Measurements from ENCODE around the gene BCL3. TPM values are rescaled to one million over a fixed set of nuclear protein-coding genes. Genes with fewer than 3 reads are reported as not detected.
A peak's percentile ranks its signal among the peaks of the same experiment; 100 is the strongest.

BCL3 gene
- total and polyA plus RNA-seq, 10 of the 15 experiments (the other 5 are each of a cell fraction or from before 2014, with no cell fraction given), result 0.55 to 22.7 (median 3.6) TPM

DNA sequence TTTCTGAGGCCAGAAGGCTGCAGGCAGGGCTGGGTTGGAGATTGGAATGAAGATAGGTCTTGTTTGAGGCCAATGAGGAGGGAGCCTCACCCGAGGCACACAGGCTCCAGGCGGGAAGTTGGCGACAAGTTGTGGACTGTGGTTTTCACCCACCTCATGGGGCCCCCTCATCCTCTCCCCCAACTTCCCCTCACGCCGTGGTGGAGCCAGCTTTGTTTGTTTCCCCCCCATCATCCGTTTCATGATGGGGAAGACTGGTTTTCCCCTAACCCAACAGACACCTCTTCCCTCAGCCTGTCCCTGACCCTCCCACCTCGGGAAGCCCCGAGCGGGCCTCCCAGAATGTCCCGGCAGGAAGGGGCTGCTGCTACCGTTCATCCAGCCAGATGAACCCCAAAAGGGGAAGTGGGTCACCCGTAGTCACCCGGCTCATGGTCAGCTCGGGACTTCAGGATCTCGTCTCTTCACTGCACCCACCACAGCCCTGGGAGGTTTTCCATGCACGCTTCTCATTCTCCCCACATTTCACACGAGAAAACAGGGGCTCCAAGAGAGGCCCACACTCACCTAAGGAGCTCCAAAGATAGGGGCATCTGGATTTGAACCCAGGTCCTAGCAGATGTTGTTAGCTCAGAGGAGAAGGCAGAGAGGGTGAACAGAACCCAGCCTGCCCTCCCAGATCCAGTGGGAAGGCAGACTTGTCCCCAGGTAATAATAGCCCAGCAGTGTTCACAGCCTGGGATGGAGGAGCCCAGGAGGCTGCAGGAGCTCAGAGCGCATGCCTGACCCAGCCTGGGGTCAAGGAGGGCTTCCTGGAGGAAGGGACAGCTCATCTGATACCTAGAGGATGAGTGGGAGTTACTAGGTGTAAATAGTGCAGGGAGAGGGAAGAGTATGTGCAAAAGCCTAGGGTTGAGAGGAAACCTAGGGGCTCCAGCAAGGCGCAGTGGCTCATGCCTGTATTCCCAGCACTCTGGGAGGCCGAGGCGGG is 26.1 kb upstream of the BCL3 start (continued):
- TF ChIP-seq, protein P1, sequence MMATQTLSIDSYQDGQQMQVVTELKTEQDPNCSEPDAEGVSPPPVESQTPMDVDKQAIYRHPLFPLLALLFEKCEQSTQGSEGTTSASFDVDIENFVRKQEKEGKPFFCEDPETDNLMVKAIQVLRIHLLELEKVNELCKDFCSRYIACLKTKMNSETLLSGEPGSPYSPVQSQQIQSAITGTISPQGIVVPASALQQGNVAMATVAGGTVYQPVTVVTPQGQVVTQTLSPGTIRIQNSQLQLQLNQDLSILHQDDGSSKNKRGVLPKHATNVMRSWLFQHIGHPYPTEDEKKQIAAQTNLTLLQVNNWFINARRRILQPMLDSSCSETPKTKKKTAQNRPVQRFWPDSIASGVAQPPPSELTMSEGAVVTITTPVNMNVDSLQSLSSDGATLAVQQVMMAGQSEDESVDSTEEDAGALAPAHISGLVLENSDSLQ (IDR thresholded peaks at IDR 0.05), result no peak
- TF ChIP-seq IKZF1 (conservative IDR thresholded peaks at IDR 0.05) (peak; percentile 99), SIX5 (IDR thresholded peaks at IDR 0.05; ENCODE audit: low read depth, low read length, severe bottlenecking) (no peak), PAX8 (IDR thresholded peaks at IDR 0.05) (no peak), HDAC2 (IDR thresholded peaks at IDR 0.05) (no peak), HCFC1 (IDR thresholded peaks at IDR 0.05; ENCODE audit: low read length) (no peak), ZNF622 (IDR thresholded peaks at IDR 0.05) (no peak), ESRRA (IDR thresholded peaks at IDR 0.05; ENCODE audit: low read length) (no peak), MTA2 (IDR thresholded peaks at IDR 0.05; ENCODE audit: low read depth) (peak; percentile 69; the same call in 1 of the 2 replicates), POLR2AphosphoS5 (IDR thresholded peaks at IDR 0.05; ENCODE audit: low read length) (no peak), CHD1 (IDR thresholded peaks at IDR 0.05; ENCODE audit: low read depth, low read length) (no peak), EZH2 (IDR thresholded peaks at IDR 0.05; ENCODE audit: borderline replicate concordance, control insufficient read depth, low read depth, low read length) (no peak), TCF3 (IDR thresholded peaks at IDR 0.05; ENCODE audit: borderline replicate concordance, insufficient read depth, low read depth, low read length) (no peak), ZNF274 (IDR thresholded peaks at IDR 0.05; ENCODE audit: insufficient read depth, insufficient read length) (no peak), BCL11A (IDR thresholded peaks at IDR 0.05; ENCODE audit: low read depth, low read length) (peak; percentile 66; the same call in 1 of the 2 replicates), JUND (IDR thresholded peaks at IDR 0.05; ENCODE audit: low read depth, low read length) (no peak), RAD21 (IDR thresholded peaks at IDR 0.05; ENCODE audit: insufficient read depth, low read depth, low read length) (no peak), NR2F1 (conservative IDR thresholded peaks at IDR 0.05) (peak; percentile 87), FOXK2 (IDR thresholded peaks at IDR 0.05) (peak; percentile 25; the same call in 1 of the 2 replicates), TAF1 (IDR thresholded peaks at IDR 0.05; ENCODE audit: borderline replicate concordance, low read depth, low read length) (no peak; the same call in 1 of the 2 replicates), NRF1 (conservative IDR thresholded peaks at IDR 0.05; ENCODE audit: low read depth, low read length) (no peak), PAX5 (IDR thresholded peaks at IDR 0.05; ENCODE audit: borderline replicate concordance, low read depth, low read length) (peak; percentile 52; the same call in 1 of the 2 replicates)
- TF ChIP-seq, protein P2, sequence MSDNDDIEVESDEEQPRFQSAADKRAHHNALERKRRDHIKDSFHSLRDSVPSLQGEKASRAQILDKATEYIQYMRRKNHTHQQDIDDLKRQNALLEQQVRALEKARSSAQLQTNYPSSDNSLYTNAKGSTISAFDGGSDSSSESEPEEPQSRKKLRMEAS (IDR thresholded peaks at IDR 0.05; ENCODE audit: low read depth, low read length), result no peak
- TF ChIP-seq, protein P3, sequence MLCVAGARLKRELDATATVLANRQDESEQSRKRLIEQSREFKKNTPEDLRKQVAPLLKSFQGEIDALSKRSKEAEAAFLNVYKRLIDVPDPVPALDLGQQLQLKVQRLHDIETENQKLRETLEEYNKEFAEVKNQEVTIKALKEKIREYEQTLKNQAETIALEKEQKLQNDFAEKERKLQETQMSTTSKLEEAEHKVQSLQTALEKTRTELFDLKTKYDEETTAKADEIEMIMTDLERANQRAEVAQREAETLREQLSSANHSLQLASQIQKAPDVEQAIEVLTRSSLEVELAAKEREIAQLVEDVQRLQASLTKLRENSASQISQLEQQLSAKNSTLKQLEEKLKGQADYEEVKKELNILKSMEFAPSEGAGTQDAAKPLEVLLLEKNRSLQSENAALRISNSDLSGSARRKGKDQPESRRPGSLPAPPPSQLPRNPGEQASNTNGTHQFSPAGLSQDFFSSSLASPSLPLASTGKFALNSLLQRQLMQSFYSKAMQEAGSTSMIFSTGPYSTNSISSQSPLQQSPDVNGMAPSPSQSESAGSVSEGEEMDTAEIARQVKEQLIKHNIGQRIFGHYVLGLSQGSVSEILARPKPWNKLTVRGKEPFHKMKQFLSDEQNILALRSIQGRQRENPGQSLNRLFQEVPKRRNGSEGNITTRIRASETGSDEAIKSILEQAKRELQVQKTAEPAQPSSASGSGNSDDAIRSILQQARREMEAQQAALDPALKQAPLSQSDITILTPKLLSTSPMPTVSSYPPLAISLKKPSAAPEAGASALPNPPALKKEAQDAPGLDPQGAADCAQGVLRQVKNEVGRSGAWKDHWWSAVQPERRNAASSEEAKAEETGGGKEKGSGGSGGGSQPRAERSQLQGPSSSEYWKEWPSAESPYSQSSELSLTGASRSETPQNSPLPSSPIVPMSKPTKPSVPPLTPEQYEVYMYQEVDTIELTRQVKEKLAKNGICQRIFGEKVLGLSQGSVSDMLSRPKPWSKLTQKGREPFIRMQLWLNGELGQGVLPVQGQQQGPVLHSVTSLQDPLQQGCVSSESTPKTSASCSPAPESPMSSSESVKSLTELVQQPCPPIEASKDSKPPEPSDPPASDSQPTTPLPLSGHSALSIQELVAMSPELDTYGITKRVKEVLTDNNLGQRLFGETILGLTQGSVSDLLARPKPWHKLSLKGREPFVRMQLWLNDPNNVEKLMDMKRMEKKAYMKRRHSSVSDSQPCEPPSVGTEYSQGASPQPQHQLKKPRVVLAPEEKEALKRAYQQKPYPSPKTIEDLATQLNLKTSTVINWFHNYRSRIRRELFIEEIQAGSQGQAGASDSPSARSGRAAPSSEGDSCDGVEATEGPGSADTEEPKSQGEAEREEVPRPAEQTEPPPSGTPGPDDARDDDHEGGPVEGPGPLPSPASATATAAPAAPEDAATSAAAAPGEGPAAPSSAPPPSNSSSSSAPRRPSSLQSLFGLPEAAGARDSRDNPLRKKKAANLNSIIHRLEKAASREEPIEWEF (IDR thresholded peaks at IDR 0.05; ENCODE audit: insufficient replicate concordance, low read depth, low read length), result peak; percentile 26
